Stomach smooth muscle (tissue), 2 donors: Measurements from ENCODE around the gene DIP2B.
"Not testable (repeated sequence)": the region's sequence is repeated elsewhere in the genome, so short reads cannot be mapped to it uniquely, and the experiment has no call there.

Source experiments
- H3K27ac ChIP-seq: one replicate; pipeline ENCODE4 v1.7.0; 2013; ENCODE audit warnings: mild to moderate bottlenecking, low read length, inconsistent platforms
- H3K27me3 ChIP-seq, 2 donors: one replicate each; pipeline ENCODE4 v1.7.0; 2013; ENCODE audit warnings: low read length in 2 of 2; ENCODE audit not compliant: insufficient read depth in 2 of 2, control insufficient read depth in 1 of 2
- H3K36me3 ChIP-seq, 2 donors: one replicate each; pipeline ENCODE4 v1.7.0; 2013; ENCODE audit warnings: low read length in 2 of 2; ENCODE audit not compliant: control insufficient read depth in 2 of 2, insufficient read depth in 2 of 2
- H3K4me1 ChIP-seq: one replicate; pipeline ENCODE4 v1.7.0; 2013; ENCODE audit warnings: low read length; ENCODE audit not compliant: control insufficient read depth, insufficient read depth
- H3K4me3 ChIP-seq, 2 donors: one replicate each; pipeline ENCODE4 v1.7.0; 2013; ENCODE audit warnings: low read length in 2 of 2
- H3K9ac ChIP-seq, 2 donors: one replicate each; pipeline ENCODE4 v1.7.0; 2013; ENCODE audit warnings: low read length in 2 of 2, mild to moderate bottlenecking in 1 of 2
- H3K9me3 ChIP-seq, 2 donors: one replicate each; pipeline ENCODE4 v1.7.0; 2013; ENCODE audit warnings: low read length in 2 of 2; ENCODE audit not compliant: control insufficient read depth in 2 of 2
- donor health status: healthy.
- donor health status: Pancreatic carcinoma.

Gene DIP2B

DNA sequence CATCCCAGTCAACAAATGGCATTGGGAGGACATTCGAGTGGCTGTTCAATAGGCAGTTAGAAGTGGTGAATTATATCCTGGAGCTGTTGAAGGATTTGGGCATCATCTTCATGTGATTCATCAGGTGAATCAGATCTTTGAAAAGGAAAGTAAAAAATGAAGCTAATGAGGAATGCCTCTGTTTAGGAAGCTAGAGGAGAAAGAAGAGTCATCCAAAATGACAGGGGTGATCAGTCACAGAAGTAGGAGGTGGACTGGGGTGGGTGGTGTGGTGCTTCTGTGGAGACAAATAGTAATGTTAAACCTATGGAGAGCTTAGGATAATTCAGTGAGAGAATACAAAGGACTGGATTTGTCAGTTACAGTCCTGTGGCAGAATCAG, 32.7 kb downstream of the DIP2B start:
- H3K9ac ChIP-seq: no peak overlapping the region
- H3K36me3 ChIP-seq: no peaks in the 10 kb centered on the region
- no peaks in the 10 kb centered on the region for H3K4me1 ChIP-seq
- no peak overlapping the region for H3K4me3 ChIP-seq
- H3K27me3 ChIP-seq: no peaks in the 10 kb centered on the region
- no peaks in the 10 kb centered on the region for H3K9me3 ChIP-seq
- no peak overlapping the region for H3K27ac ChIP-seq

DNA sequence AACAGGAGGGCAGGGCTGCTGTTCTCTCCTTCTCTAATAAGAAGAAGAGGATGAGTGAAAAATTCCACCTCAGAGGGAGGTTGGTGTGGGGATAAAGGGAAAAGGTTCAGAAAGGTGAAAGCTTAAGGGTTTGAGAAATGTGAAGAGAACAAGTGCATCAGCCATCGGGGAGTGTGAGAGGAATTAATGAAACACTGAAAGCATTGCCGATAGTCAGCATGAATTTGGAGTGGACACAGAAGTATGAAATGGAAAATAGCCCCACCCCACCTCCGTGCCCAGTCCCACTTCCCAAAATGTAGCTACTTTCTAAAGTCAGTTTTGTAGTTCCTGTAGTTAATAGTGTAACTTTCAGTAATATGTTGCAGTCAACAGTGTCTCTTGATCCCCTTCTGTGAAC, 33.4 kb downstream of the DIP2B start:
- Histone ChIP-seq H3K27ac (no peak overlapping the region), H3K4me1 (no peaks in the 10 kb centered on the region)

DNA sequence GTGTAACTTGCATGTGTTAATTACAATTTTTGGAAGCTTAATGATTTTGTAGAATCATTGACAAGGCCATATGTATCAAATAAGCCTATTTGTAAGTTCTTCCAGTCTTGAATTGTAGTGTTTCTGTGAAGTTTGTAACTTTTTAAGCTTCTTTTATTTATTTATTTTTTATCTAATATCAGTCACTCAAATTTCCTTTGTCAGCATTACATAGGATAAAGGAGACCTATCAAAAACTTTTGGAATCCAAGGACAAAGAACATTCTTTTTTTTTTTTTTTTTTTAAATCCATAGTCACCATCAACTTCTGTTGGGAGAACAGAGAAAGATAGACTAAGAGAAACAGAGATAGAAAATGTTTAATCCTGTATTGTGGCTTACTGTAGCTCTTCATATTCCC, 36.4 kb downstream of the DIP2B start:
- H3K4me3 ChIP-seq: no peak overlapping the region
- no peaks in the 10 kb centered on the region for H3K36me3 ChIP-seq
- H3K4me1 ChIP-seq: no peaks in the 10 kb centered on the region
- no peaks in the 10 kb centered on the region for H3K9me3 ChIP-seq
- no peak overlapping the region for H3K27ac ChIP-seq
- no peaks in the 10 kb centered on the region for H3K27me3 ChIP-seq
- H3K9ac ChIP-seq: no peak overlapping the region

More for the DNA sequence above, 33.4 kb downstream of the DIP2B start:
- no peaks in the 10 kb centered on the region for H3K36me3 ChIP-seq
- no peak overlapping the region for H3K9ac ChIP-seq
- H3K27me3 ChIP-seq: no peaks in the 10 kb centered on the region
- H3K4me3 ChIP-seq: no peak overlapping the region
- H3K9me3 ChIP-seq: no peaks in the 10 kb centered on the region

DNA sequence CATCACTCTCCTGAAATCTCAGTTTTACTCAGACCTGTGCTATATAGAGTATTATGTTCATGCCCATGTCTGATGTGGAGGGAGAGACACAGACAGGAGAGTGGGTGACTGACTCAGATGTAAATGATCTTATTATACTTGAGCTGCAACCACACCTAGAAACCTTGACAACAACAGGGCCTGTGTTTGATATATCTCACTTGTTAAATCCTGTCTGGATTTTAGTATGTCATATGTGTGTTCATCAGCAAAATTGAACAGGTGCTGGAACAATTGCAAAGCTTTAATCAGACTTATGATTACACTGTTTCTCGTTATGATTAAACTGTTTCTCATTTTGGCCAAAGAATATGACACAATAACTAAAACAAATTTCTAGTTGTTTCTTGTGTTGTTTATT, 37.7 kb downstream of the DIP2B start:
- H3K9me3 ChIP-seq: no peaks in the 10 kb centered on the region
- H3K9ac ChIP-seq: no peak overlapping the region
- no peaks in the 10 kb centered on the region for H3K36me3 ChIP-seq
- no peak overlapping the region for H3K27ac ChIP-seq
- H3K4me1 ChIP-seq: no peaks in the 10 kb centered on the region
- no peaks in the 10 kb centered on the region for H3K27me3 ChIP-seq
- no peak overlapping the region for H3K4me3 ChIP-seq

DNA sequence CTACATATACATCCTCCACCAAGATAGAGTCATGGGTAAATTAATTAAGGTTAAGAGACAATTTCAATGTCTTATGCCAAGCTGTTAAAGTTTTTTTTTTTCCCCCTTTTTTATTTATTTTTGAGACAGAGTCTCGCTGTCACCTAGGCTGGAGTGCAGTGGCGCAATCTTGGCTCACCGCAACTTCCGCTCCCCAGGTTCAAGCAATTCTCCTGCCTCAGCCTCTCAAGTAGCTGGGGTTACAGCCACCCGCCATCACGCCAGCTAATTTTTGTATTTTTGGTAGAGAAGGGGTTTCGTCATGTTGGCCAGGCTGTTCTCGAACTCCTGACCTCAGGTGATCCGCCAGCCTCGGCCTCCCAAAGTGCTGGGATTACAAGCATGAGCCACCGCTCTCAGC, 38.4 kb downstream of the DIP2B start:
- not testable (repeated sequence) for H3K36me3 ChIP-seq, H3K27me3 ChIP-seq, H3K9ac ChIP-seq, H3K4me1 ChIP-seq, H3K27ac ChIP-seq, H3K4me3 ChIP-seq, H3K9me3 ChIP-seq

DNA sequence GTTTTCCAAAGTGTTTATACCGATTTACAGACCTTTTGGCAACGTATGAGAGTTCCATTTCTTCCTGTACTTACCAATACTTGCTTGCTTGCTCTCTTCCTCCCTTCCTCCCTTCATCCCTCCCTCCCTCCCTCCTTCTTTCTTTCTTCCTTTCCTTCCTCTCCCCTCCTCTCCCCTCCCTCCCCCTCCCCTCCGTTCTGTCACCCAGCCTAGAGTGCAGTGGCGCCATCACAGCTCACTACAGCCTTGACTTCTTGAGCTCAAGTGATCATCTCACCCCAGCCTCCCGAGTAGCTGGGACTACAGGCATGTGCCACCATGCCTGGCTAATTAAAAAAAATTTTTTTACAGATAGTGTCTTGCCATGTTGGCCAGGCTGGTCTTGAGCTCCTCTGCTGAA, 40.4 kb downstream of the DIP2B start:
- no peak overlapping the region for H3K27ac ChIP-seq
- H3K36me3 ChIP-seq: no peaks in the 10 kb centered on the region
- no peaks in the 10 kb centered on the region for H3K4me1 ChIP-seq
- H3K4me3 ChIP-seq: no peak overlapping the region
- no peaks in the 10 kb centered on the region for H3K27me3 ChIP-seq
- no peaks in the 10 kb centered on the region for H3K9me3 ChIP-seq
- H3K9ac ChIP-seq: no peak overlapping the region

DNA sequence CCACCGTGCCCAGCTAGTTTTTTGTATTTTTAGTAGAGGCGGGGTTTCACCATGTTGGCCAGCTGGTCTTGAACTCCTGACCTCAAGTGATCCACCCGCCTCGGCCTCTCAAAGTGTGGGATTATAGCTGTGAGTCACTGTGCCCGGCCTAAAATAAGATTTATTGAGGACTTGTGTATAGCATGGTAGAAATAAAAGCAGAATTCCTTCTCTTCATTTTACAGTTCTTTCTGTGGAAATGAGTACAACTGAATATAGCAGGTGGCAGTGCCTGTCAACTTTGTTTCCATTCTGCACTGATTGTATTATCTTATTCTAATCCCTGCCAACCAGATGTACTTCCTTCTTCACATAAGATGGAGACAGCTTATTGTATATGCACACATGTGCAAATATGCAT, 41.0 kb downstream of the DIP2B start:
- Histone ChIP-seq H3K27me3 (no peaks in the 10 kb centered on the region), H3K27ac (no peak overlapping the region), H3K9ac (no peak overlapping the region), H3K4me1 (no peaks in the 10 kb centered on the region), H3K9me3 (no peaks in the 10 kb centered on the region), H3K36me3 (no peaks in the 10 kb centered on the region), H3K4me3 (no peak overlapping the region)

DNA sequence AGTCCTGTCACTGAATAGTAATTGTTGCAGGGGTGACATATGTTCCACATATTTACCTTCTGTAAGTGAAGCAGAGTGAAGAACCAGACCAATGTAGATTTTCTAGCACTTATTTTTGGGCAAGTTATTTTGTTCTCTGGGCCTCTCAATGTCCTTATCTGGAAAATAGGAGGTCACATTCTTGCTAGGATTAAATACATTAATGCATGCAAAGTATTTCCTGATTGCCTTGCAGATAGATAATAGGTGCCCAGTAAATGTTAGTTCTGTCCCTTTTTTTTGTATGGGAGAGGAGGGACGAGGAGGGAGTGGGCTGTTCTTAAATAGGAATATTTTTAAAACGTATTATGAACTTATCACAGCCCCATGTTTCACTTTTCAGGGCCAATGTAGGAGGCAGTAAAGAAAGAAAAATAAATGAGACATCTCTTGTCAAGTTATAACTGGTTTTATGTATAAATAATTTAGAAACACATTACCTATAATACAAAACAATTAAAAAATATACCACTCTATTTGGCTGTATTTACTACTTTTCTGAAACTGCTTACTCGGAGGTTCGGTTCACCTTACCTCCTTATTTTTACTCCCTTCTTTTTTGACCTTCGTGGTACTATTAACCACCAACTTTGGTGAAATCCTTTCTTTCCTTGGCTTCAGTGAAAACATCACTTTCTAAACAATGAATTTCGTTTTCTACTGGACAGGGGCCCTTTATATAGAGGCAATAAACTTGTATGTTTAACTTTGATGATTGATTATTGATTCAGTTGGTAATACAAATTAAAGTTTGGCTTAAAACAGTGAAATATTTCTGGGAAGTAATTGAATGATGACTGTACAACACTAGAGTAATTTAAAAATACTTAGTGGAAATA, 41.9 kb downstream of the DIP2B start:
- Histone ChIP-seq H3K9me3 (no peaks in the 10 kb centered on the region), H3K9ac (no peak overlapping the region), H3K4me1 (no peaks in the 10 kb centered on the region), H3K4me3 (no peak overlapping the region), H3K36me3 (no peaks in the 10 kb centered on the region), H3K27ac (no peak overlapping the region), H3K27me3 (no peaks in the 10 kb centered on the region)

DNA sequence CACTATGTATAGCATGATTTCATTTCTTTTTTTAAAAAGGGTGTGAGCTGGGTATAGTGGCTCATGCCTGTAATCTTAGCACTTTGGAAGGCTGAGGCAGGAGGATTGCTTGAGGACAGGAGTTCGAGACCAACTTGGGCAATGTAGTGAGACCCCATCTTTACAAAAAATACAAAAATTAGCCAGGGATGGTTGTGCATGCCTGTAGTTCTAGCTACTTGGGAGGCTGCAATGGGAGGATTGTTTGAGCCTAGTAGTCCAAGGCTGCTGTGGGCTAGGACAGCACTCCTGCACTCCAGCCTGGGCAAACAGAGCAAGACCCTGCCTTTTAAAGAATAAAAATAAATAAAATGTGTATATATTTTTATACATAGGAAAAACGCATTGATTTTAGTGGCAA, 43.0 kb downstream of the DIP2B start:
- no peaks in the 10 kb centered on the region for H3K4me1 ChIP-seq
- no peaks in the 10 kb centered on the region for H3K9me3 ChIP-seq
- H3K27me3 ChIP-seq: no peaks in the 10 kb centered on the region
- no peaks in the 10 kb centered on the region for H3K36me3 ChIP-seq
- H3K27ac ChIP-seq: no peak overlapping the region
- no peak overlapping the region for H3K4me3 ChIP-seq
- no peak overlapping the region for H3K9ac ChIP-seq

DNA sequence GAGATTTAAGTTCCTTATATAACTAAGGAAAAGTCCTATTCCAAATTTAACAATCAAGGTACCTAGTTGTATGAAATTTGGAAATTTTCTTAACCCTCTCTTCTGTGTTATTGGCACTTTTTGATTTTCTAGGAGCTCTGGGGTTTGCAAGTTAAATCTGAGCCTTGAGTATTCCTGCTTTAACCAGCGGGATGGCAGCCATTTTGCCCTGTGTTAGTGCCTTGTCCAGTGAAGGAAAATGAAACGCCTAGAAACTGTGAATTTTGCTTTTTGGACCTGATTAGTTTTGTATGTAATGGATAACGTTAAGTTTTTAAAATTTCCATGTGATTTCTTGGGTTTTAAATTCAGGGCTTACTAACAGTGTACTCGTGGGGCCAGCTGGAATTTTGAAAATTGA, 45.1 kb downstream of the DIP2B start:
- Histone ChIP-seq H3K27ac (no peak overlapping the region), H3K27me3 (no peaks in the 10 kb centered on the region), H3K9me3 (no peaks in the 10 kb centered on the region), H3K4me1 (no peaks in the 10 kb centered on the region), H3K9ac (no peak overlapping the region), H3K36me3 (peaks cover 0 to 3% of the 10 kb centered on the region in 2 donors), H3K4me3 (no peak overlapping the region)

DNA sequence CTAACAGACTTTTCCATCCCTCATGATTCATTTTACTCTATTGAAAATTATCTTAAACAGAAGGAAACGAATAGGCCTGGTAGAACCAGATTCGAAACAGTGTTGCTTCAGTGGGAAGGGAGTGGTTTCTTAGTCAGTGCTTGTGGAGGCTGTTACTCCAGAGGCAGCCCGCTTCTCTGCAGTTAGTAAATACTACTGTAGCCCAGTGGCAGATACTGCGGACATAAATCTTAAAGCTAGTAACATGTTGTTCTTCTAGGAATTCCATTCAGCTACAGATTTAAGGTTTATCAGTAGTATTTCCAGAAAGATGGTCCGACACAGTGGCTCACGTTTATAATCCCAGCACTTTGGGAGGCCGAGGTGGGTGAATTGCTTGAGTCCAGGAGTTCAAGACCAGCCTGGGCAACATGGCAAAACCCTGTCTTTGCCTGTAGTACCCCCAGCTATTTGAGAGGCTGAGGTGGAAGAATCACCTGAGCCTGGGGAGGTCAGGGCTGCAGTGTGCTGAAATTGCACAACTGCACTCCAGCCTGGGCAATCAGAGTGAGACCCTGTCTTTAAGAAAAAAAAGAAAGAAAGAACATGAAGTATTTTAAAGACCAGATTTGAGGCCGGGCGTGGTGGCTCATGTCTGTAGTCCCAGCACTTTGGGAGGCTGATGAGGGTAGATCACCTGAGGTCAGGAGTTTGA, 45.9 kb downstream of the DIP2B start:
- Histone ChIP-seq H3K36me3 (peaks cover 0 to 3% of the 10 kb centered on the region in 2 donors), H3K27me3 (no peaks in the 10 kb centered on the region), H3K27ac (no peak overlapping the region), H3K9ac (no peak overlapping the region), H3K9me3 (no peaks in the 10 kb centered on the region), H3K4me3 (no peak overlapping the region), H3K4me1 (no peaks in the 10 kb centered on the region)
